Stimulated activated naive B cell treated with anti-CD40 and anti-IgM and Interleukin-4, amounts not matched to agents 10 μg/mL and 1 μg/mL and 100 μg/mL, for 72 hours (primary cell): ENCODE data around the gene RTTN.

Experiments used
- ATAC-seq, 2 donors: fragments of 150-1000 bp; cut with Tn5 transposase; replicated peaks; 2 replicates each; pipeline ENCODE4 v1.10.0; 2021; ENCODE audit warnings: moderate library complexity in 1 of 2
- DNase-seq: peaks from one replicate; pipeline ENCODE4 v3.0.0; 2021
- H3K27ac Mint-ChIP-seq: one replicate; pipeline ENCODE4 v1.8.0; 2022; ENCODE audit warnings: mild to moderate bottlenecking, mixed read lengths
- H3K27me3 Mint-ChIP-seq, 2 donors: one replicate each; pipeline ENCODE4 v1.8.0; 2022; ENCODE audit warnings: mixed read lengths in 2 of 2
- H3K36me3 Mint-ChIP-seq, 2 donors: one replicate each; pipeline ENCODE4 v1.8.0; 2022; ENCODE audit warnings: mixed read lengths in 2 of 2, mild to moderate bottlenecking in 1 of 2
- H3K4me1 Mint-ChIP-seq, 2 donors: one replicate each; pipeline ENCODE4 v1.8.0; 2022; ENCODE audit warnings: mixed read lengths in 2 of 2, mild to moderate bottlenecking in 1 of 2
- H3K4me3 Mint-ChIP-seq, 2 donors: one replicate each; pipeline ENCODE4 v1.8.0; 2022; ENCODE audit warnings: mild to moderate bottlenecking in 2 of 2, mixed read lengths in 2 of 2, moderate library complexity in 1 of 2
- H3K9me3 Mint-ChIP-seq, 2 donors: one replicate each; pipeline ENCODE4 v1.8.0; 2022; ENCODE audit warnings: mixed read lengths in 2 of 2, mild to moderate bottlenecking in 1 of 2

The RTTN gene

DNA sequence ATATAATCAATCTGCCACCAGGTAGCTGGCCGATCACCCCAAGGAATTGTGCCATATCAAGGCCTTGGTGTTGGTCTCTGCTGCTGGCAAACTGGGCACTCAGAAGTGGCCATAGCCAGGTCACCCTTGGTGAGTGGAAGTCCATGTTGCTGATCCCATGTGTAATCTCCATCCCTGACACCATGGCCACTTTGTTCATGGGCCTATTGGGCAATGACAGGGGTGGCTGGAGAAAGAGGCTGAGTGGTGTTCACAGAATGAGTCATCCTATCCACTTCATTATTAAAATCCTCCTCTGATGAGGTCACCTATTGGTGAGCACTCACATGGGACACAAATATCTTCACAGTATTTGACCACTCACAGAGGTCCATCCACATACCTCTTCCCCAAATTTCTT is 231.1 kb downstream of the RTTN start:
- no peak for ATAC-seq
- Mint-ChIP-seq H3K27me3 (no peaks in the 10 kb centered on the region), H3K4me1 (peaks cover 17 to 24% of the 10 kb centered on the region in 2 donors), H3K9me3 (peaks cover 15 to 21% of the 10 kb centered on the region in 2 donors), H3K4me3 (no peak overlapping the region), H3K36me3 (peaks cover 14 to 25% of the 10 kb centered on the region in 2 donors), H3K27ac (no peak overlapping the region)
- no peak for DNase-seq

DNA sequence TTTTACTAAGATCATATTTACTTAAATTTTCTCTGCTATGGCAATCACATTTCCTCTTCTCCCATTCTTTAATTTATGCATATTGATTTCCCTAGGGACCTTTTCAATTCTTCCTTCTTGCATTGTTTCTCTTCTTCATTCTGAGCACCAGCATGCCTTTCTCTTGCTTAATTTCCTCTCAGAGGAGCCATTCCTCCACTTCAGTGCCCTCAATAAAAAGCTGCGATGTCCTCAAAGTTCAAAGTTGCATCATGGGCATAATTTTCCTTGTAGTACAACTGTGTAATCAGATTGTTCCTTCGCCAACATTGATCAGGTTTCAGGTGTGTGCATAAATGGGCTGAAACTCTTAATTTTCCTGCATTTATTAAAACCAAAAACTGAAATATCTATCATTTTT is 236.0 kb downstream of the RTTN start:
- DNase-seq (no peak), ATAC-seq (no peak)
- Mint-ChIP-seq H3K4me3 (no peak overlapping the region), H3K27ac (no peak overlapping the region), H3K36me3 (peaks cover 0 to 1% of the 10 kb centered on the region in 2 donors), H3K4me1 (peaks cover 6 to 20% of the 10 kb centered on the region in 2 donors), H3K27me3 (no peaks in the 10 kb centered on the region), H3K9me3 (peaks cover under 1 to 10% of the 10 kb centered on the region in 2 donors)

DNA sequence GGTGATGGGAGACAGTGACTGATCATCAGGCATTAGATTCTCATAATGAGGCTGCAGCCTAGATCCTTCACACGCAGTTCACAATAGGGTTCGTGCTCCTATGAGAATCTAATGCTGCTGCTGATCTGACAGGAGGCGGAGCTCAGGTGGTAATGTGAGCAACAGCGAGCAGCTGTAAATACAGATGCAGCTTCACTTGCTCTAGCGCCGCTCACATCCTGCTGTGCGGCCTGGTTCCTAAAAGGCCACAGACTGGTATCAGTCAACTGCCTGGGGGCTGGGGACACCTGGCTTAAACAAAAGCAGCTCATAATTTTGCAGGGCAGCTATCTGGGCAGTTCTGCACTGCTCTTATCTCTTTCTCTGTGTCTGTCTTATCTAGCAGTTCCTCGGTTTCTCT is 237.4 kb downstream of the RTTN start:
- Mint-ChIP-seq H3K27me3 (no peaks in the 10 kb centered on the region), H3K36me3 (peaks cover 4 to 5% of the 10 kb centered on the region in 2 donors), H3K27ac (no peak overlapping the region), H3K9me3 (peaks cover 0 to 9% of the 10 kb centered on the region in 2 donors), H3K4me3 (no peak overlapping the region), H3K4me1 (peaks cover 6 to 20% of the 10 kb centered on the region in 2 donors)
- ATAC-seq (peak; percentile 86 to 89), DNase-seq (no peak)

DNA sequence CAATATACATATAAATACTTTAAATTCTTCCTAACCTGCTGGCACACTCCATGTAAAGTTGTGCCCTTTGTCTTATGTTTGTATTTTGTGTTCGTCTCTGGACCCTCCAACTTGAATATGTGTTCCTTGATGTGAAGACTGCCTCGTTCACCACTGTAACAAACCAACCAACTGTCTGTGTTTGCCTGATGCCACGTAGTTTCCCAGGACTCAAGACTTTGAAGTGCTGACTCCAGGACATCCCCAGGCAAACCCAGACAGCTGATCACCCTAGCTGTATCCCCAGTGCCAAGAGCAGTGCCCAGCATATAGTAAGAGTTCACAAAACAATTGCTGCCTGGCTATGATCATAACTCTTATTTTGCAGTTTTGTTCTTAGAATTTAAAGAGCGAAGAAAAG is 242.3 kb downstream of the RTTN start:
- H3K27me3 Mint-ChIP-seq = no peaks in the 10 kb centered on the region
- ATAC-seq = no peak
- H3K4me1 Mint-ChIP-seq = peaks cover 9 to 18% of the 10 kb centered on the region in 2 donors
- no peak overlapping the region for H3K27ac Mint-ChIP-seq
- peaks cover 5 to 8% of the 10 kb centered on the region in 2 donors for H3K36me3 Mint-ChIP-seq
- H3K9me3 Mint-ChIP-seq = peaks cover 0 to 1% of the 10 kb centered on the region in 2 donors
- DNase-seq = no peak
- no peak overlapping the region for H3K4me3 Mint-ChIP-seq

DNA sequence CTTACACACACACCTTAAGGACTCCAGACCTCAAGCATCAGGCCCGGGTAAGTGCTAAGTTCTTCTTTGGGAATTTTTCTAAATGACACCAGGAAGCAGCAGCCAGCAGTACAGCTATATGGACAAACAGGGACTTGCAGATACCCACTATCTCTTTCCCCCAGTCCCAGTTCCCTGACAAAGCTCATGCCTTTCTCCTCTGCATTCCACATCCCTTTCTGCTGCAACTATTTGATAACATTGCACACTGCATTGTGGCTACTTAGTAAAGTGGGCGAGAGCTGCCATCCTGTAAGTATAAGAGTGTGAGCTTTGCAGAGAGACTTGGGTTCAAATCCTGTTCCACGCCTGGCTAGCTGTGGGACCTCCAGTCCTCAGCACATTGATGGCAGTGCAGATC is 243.8 kb downstream of the RTTN start:
- DNase-seq (no peak), ATAC-seq (no peak)
- H3K36me3 Mint-ChIP-seq = peaks cover 5 to 12% of the 10 kb centered on the region in 2 donors
- no peak overlapping the region for H3K4me3 Mint-ChIP-seq
- H3K9me3 Mint-ChIP-seq = peaks cover 0 to 1% of the 10 kb centered on the region in 2 donors
- H3K4me1 Mint-ChIP-seq = peaks cover 14 to 19% of the 10 kb centered on the region in 2 donors
- H3K27me3 Mint-ChIP-seq = no peaks in the 10 kb centered on the region
- no peak overlapping the region for H3K27ac Mint-ChIP-seq

DNA sequence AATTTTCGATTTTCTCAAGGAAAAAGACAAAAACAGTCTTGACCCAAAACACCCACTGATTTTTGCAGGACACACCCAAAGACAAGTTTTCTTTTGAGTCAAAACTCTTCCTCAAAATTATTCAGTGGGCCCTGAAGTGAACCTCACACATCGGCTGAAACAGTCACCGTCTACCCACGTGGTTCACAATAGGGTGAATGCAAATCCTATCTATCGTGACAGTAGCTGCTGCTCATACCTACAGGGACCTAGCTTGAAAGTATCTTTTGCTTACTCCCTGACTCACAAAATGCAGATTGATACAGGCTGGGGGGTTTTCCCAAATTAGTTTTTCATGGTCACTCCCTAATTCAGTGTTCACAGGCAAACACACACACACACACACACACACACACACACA is 247.1 kb downstream of the RTTN start:
- Mint-ChIP-seq H3K4me3 (no peak overlapping the region), H3K27me3 (no peaks in the 10 kb centered on the region), H3K27ac (peak overlapping the region; percentile 10), H3K36me3 (peaks cover 4 to 12% of the 10 kb centered on the region in 2 donors), H3K9me3 (no peaks in the 10 kb centered on the region), H3K4me1 (peaks cover 14 to 19% of the 10 kb centered on the region in 2 donors)
- peak; percentile 44 for DNase-seq
- ATAC-seq = peak; percentile 87 to 89

DNA sequence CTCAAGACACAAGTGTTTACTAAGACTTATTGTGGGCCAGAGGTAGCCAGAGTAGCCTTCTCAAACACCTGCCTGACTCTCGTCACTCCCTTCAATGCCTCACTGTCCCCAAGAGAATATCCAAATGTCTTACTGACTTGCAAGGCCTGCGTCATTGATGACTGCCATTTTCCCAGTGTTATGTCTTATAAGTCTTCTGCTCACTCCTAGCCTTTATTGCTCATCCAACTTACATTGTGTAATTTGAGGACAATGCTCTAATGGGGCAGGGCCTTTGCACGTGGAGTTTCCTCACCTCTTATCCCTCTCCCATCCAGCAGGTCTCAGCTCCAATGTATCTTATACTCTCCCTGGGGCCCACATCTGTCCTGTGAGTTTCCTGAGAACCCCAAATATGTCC is 247.7 kb downstream of the RTTN start:
- ATAC-seq = no peak
- H3K4me3 Mint-ChIP-seq = no peak overlapping the region
- peaks cover 3 to 8% of the 10 kb centered on the region in 2 donors for H3K36me3 Mint-ChIP-seq
- H3K9me3 Mint-ChIP-seq = peaks cover 0 to 1% of the 10 kb centered on the region in 2 donors
- peaks cover 14 to 19% of the 10 kb centered on the region in 2 donors for H3K4me1 Mint-ChIP-seq
- H3K27ac Mint-ChIP-seq = no peak overlapping the region
- no peaks in the 10 kb centered on the region for H3K27me3 Mint-ChIP-seq
- no peak for DNase-seq

DNA sequence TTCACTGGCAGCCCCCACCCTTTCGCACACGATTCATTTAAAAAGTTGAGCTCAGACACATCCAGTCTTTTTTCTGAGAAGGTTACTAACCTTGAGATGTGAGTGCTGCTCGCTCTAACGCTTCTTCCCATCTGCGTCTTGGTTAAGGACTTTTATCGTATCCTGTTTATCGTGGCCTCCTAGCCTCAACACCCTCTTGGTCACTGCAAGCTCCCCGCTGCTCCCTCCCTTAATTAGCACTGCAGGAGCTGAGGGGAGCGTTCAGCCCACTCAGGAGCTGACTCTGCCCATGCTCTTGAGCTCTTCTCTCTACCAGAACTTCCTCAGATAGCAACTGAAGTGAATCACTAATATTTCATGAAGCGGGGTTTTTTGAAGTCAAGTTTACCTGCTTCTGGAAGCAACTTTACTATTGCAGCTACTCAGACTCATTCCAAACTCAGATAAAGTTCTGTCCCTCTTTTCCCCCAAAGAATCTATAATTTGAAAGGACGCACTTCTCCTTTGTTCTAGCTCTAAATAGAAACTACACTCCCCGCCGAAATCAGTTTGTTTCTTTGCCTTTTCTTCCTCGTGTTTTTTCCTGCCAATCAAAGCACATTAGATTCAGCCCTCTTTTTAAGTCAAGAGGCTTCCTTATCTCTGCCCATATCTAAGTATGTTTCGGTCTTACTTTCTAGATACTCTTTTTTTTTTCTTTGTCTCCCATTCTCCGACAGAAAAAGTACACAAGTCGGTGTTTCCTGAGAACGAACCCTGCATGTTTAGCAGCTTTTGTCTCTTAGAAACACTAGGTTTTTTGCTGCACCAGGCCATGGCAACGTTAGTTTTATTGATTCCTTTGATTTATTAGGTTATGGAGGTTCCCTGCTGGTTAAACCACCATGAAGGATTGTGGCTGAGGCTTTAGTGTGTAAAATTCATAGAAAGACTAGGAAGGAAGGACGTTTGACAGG is 248.5 kb downstream of the RTTN start:
- H3K4me3 Mint-ChIP-seq = no peak overlapping the region
- peaks cover 0 to 3% of the 10 kb centered on the region in 2 donors for H3K9me3 Mint-ChIP-seq
- DNase-seq (no peak), ATAC-seq (no peak)
- no peaks in the 10 kb centered on the region for H3K27me3 Mint-ChIP-seq
- no peak overlapping the region for H3K27ac Mint-ChIP-seq
- H3K36me3 Mint-ChIP-seq = peaks cover 3 to 8% of the 10 kb centered on the region in 2 donors
- H3K4me1 Mint-ChIP-seq = peaks cover 14 to 19% of the 10 kb centered on the region in 2 donors

DNA sequence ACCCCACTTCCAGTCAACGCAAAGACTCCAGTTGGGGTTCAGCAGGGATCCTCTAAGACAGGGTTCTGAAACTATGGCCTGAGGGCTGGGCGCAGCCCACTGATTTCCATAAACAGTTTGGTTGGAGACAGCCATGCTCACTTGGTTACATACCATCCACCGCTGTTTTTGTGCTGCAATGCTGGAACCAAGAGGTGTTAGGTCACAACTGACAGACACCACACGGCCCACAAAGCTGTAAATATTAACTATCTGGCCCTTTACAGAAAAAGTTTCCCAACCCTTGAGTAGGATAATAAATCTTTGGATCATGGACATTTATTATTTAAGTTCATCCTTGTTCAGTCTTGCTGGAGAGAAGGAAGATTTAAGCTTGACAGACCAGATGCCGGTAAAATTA is 249.4 kb downstream of the RTTN start:
- H3K27ac Mint-ChIP-seq = no peak overlapping the region
- DNase-seq (no peak), ATAC-seq (no peak)
- peaks cover 3 to 8% of the 10 kb centered on the region in 2 donors for H3K36me3 Mint-ChIP-seq
- no peaks in the 10 kb centered on the region for H3K27me3 Mint-ChIP-seq
- H3K4me1 Mint-ChIP-seq = peaks cover 14 to 19% of the 10 kb centered on the region in 2 donors
- peaks cover 0 to 8% of the 10 kb centered on the region in 2 donors for H3K9me3 Mint-ChIP-seq
- H3K4me3 Mint-ChIP-seq = no peak overlapping the region

DNA sequence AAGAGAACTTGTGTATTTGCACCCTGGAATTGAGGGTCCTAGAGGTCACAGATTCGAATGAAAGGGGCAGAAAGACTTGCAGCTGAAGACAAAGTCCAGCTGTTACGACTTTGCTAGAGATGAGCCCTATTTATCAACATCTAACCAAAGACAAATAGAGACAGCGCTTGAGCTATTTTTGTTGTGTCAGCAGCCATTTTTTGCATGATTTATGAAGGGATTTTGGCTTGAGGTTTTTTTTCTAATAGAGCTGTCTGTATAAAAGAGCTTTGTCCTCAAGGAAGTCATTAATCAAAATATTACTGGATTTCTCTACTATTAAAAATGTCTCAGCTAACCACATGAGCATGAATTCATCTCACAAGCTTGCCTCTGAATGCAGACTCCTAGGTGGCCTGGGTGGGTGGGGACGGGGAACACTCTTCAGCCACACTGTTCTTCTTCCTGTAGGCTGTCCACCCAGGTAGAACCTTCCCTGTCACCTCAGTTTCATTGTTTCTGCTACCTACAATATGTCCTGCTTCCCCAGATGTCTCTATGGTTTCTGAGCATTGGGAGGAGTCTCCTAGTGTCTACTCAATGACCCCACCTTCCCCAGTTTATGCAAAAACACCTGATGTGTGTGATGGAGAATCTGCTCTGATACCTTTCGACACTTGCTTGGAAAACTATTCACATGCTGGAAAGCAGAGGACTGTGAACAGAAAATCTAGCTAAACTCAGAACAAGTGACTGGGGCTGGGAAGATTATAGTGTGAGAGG is 250.6 kb downstream of the RTTN start:
- Mint-ChIP-seq H3K9me3 (peaks cover 0 to 8% of the 10 kb centered on the region in 2 donors), H3K36me3 (peaks cover 3 to 8% of the 10 kb centered on the region in 2 donors), H3K4me3 (no peak overlapping the region), H3K4me1 (peaks cover 14 to 19% of the 10 kb centered on the region in 2 donors), H3K27me3 (no peaks in the 10 kb centered on the region), H3K27ac (no peak overlapping the region)
- DNase-seq = no peak
- no peak for ATAC-seq

DNA sequence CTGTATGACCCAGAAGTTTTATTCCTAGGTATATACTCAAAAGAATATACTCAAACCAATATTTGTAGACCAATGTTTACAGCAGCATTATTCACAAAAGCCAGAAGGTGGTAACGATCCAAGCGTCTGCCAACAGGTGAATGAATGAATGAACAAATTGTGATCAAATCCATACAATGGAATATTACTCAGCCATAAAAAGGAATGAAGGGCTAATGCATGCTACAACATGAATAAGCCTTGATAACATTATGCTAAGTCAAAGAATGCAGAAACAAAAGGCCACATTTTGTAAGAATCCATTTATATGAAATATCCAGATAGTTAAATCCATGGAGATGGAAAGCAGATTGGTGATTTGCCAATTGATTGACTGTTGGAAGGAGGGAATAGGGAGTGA is 252.3 kb downstream of the RTTN start:
- DNase-seq (no peak), ATAC-seq (no peak)
- Mint-ChIP-seq H3K4me1 (peaks cover 5 to 6% of the 10 kb centered on the region in 2 donors), H3K27ac (no peak overlapping the region), H3K4me3 (no peak overlapping the region), H3K36me3 (peaks cover 3 to 7% of the 10 kb centered on the region in 2 donors), H3K9me3 (peaks cover 0 to 8% of the 10 kb centered on the region in 2 donors), H3K27me3 (no peaks in the 10 kb centered on the region)
